KMS-11 (cell line): ENCODE results near the gene CHST13.

Experiments used
- H2AFZ ChIP-seq: fragments of 200-600 bp; sonication (generic); 2 replicates; pipeline ENCODE4 v1.6.1; 2016; ENCODE audit warnings: antibody characterized with exemption, mixed run types, low read depth
- H3K27ac ChIP-seq: fragments of 200-600 bp; sonication (generic); 2 replicates; pipeline ENCODE4 v1.6.1; 2016; ENCODE audit warnings: mild to moderate bottlenecking, mixed run types
- H3K27me3 ChIP-seq: fragments of 200-600 bp; sonication (generic); 2 replicates; pipeline ENCODE4 v1.6.1; 2017; ENCODE audit warnings: mild to moderate bottlenecking, low read depth, mixed run types, moderate library complexity; ENCODE audit not compliant: insufficient read depth
- H3K36me3 ChIP-seq: fragments of 200-600 bp; sonication (generic); 2 replicates; pipeline ENCODE4 v1.6.1; 2017; ENCODE audit warnings: mild to moderate bottlenecking, mixed run types; ENCODE audit not compliant: insufficient read depth
- H3K4me1 ChIP-seq: fragments of 200-600 bp; sonication (generic); 2 replicates; pipeline ENCODE4 v1.6.1; 2016; ENCODE audit warnings: mild to moderate bottlenecking, low read depth, mixed run types; ENCODE audit not compliant: poor library complexity, severe bottlenecking
- H3K4me2 ChIP-seq: fragments of 200-600 bp; sonication (generic); 2 replicates; pipeline ENCODE4 v1.7.0; 2016; ENCODE audit warnings: mild to moderate bottlenecking, mixed run types
- H3K4me3 ChIP-seq: fragments of 200-600 bp; sonication (generic); IDR thresholded peaks from 2 replicates; pipeline ENCODE4 v1.6.1; 2017; ENCODE audit warnings: low read depth, low read length, mixed read lengths; ENCODE audit not compliant: insufficient read depth
- H3K79me2 ChIP-seq: fragments of 200-600 bp; sonication (generic); 2 replicates; pipeline ENCODE4 v1.6.1; 2016; ENCODE audit warnings: low read depth, mixed run types; ENCODE audit not compliant: insufficient read depth
- H3K9ac ChIP-seq: fragments of 200-600 bp; sonication (generic); 2 replicates; pipeline ENCODE4 v1.6.1; 2016; ENCODE audit warnings: mild to moderate bottlenecking, mixed run types
- H4K20me1 ChIP-seq: fragments of 200-600 bp; sonication (generic); 2 replicates; pipeline ENCODE4 v1.6.1; 2016; ENCODE audit warnings: mild to moderate bottlenecking, mixed run types; ENCODE audit not compliant: insufficient read depth
- CTCF ChIP-seq: fragments of 200-600 bp; sonication (generic); conservative IDR thresholded peaks from 2 replicates; pipeline ENCODE4 v1.6.1; 2017; ENCODE audit warnings: low read depth, mild to moderate bottlenecking, antibody characterized with exemption, low read length, moderate library complexity, mixed read lengths

Gene CHST13

GRCh38 chr3:126569390-126569975 lies 45.5 kb downstream of the CHST13 start:
- Histone ChIP-seq H3K27ac (no peak overlapping the region), H4K20me1 (no peaks in the 10 kb centered on the region), H3K36me3 (no peaks in the 10 kb centered on the region), H3K9ac (no peak overlapping the region), H2AFZ (no peak overlapping the region), H3K79me2 (no peaks in the 10 kb centered on the region), H3K4me2 (no peak overlapping the region), H3K4me3 (no peak overlapping the region), H3K4me1 (no peaks in the 10 kb centered on the region), H3K27me3 (no peaks in the 10 kb centered on the region)
- no peak for TF ChIP-seq CTCF

- no peaks in the 10 kb centered on the region for H3K79me2 ChIP-seq
- no peak for TF ChIP-seq CTCF
- no peak overlapping the region for H3K9ac ChIP-seq
- H4K20me1 ChIP-seq = no peaks in the 10 kb centered on the region
- no peak overlapping the region for H3K27ac ChIP-seq
- H3K4me3 ChIP-seq = no peak overlapping the region
- no peaks in the 10 kb centered on the region for H3K4me1 ChIP-seq
- H2AFZ ChIP-seq = no peak overlapping the region
- no peaks in the 10 kb centered on the region for H3K36me3 ChIP-seq
- H3K4me2 ChIP-seq = no peak overlapping the region
- H3K27me3 ChIP-seq = no peaks in the 10 kb centered on the region
Observed at GRCh38 chr3:126570103-126570541, 46.2 kb downstream of the CHST13 start.

- no peak overlapping the region for H3K27ac ChIP-seq
- no peaks in the 10 kb centered on the region for H3K27me3 ChIP-seq
- H3K4me2 ChIP-seq = no peak overlapping the region
- no peaks in the 10 kb centered on the region for H4K20me1 ChIP-seq
- TF ChIP-seq CTCF = no peak
- H2AFZ ChIP-seq = no peak overlapping the region
- H3K79me2 ChIP-seq = no peaks in the 10 kb centered on the region
- H3K9ac ChIP-seq = no peak overlapping the region
- H3K4me3 ChIP-seq = no peak overlapping the region
- no peaks in the 10 kb centered on the region for H3K36me3 ChIP-seq
- no peaks in the 10 kb centered on the region for H3K4me1 ChIP-seq
Observed at GRCh38 chr3:126571078-126571477, 47.1 kb downstream of the CHST13 start.

GRCh38 chr3:126573492-126574117 lies 49.6 kb downstream of the CHST13 start:
- Histone ChIP-seq H3K9ac (no peak overlapping the region), H2AFZ (no peak overlapping the region), H3K4me1 (no peaks in the 10 kb centered on the region), H3K4me2 (no peak overlapping the region), H3K27ac (no peak overlapping the region), H3K27me3 (no peaks in the 10 kb centered on the region), H4K20me1 (no peaks in the 10 kb centered on the region), H3K79me2 (no peaks in the 10 kb centered on the region), H3K4me3 (no peak overlapping the region), H3K36me3 (no peaks in the 10 kb centered on the region)
- no peak for TF ChIP-seq CTCF
